Vagina (tissue), 2 donors: ENCODE measurements around the gene WNK2. TPM values are rescaled to one million over a fixed set of nuclear protein-coding genes. Genes with fewer than 3 reads are reported as not detected.

Experiments
- DNase-seq, 2 donors: peaks; one replicate each; pipeline ENCODE4 v3.0.0-alpha.2; 2017; ENCODE audit errors: extremely low spot score in 2 of 2
- H3K27ac ChIP-seq: fragments of 200-600 bp; sonication (generic); one replicate; pipeline ENCODE4 v1.5.1; 2019
- H3K27me3 ChIP-seq: fragments of 200-600 bp; sonication (generic); one replicate; pipeline ENCODE4 v1.5.1; 2019
- H3K36me3 ChIP-seq, 2 donors: fragments of 200-600 bp; sonication (generic); one replicate each; pipeline ENCODE4 v1.5.1; 2017 to 2019
- H3K4me1 ChIP-seq: fragments of 200-600 bp; sonication (generic); one replicate; pipeline ENCODE4 v1.5.1; 2019
- H3K4me3 ChIP-seq, 2 donors: fragments of 200-600 bp; sonication (generic); 1 replicate in 1 of 2; 2 replicates in 1 of 2; pipeline ENCODE4 v1.5.1; 2016 to 2019
- H3K9me3 ChIP-seq: fragments of 200-600 bp; sonication (generic); one replicate; pipeline ENCODE4 v1.5.1; 2019
- POLR2A ChIP-seq, 2 donors: fragments of 450-650 bp; IDR thresholded peaks; one replicate each; pipeline ENCODE4 v1.6.1; 2017; ENCODE audit warnings: antibody characterized with exemption in 2 of 2, mild to moderate bottlenecking in 2 of 2, moderate library complexity in 2 of 2
- POLR2AphosphoS5 ChIP-seq, 2 donors: sonication (generic); formaldehyde crosslinking; IDR thresholded peaks; one replicate each; pipeline ENCODE4 v1.9.0; 2017; ENCODE audit warnings: antibody characterized with exemption in 2 of 2, mild to moderate bottlenecking in 2 of 2, low read depth in 1 of 2; ENCODE audit not compliant: insufficient read depth in 1 of 2
- intact Hi-C: fragments of 100-400 bp; cut with DNase I; formaldehyde crosslinking; loops from one replicate; pipeline ENCODE4 v1.15.1; 2023
- total RNA-seq: library from RNA; depleted of rRNA; stranded (reverse); fragments of >200 nt; gene quantifications from one replicate; pipeline ENCODE4 v1.2.3, GENCODE V29; 2016
- TF ChIP-seq, protein P1 (sequence below), 3 experiments: fragments of 450-650 bp in 2 of 3; fragments of 200-600 bp in 1 of 3; sonication (generic) in 1 of 3; IDR thresholded peaks; one replicate each; pipeline ENCODE4 v1.5.1; 2017 to 2019; ENCODE audit warnings: antibody characterized with exemption in 3 of 3, mild to moderate bottlenecking in 2 of 3, moderate library complexity in 2 of 3

The WNK2 gene
- total RNA-seq, 1 donor from 2014 or later = 24.8 TPM

DNA sequence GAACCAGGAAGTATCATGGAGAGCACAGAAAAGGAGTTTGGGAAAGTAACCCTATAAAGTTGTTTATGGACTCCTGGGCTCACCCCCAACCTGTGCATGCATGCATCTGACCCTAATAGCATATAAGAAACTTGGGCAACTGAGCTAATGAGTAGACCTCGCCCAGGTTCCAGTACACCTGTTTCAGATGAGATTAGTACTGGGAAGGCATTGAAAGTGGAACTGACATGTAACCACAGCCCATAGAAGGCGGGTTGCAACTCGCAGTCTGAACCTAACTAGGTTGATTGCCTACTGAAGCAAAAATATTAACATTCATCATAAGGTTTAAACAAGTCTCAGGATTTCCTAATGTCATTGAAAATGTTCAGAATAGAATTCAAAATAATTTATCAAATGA lies 87.0 kb downstream of the WNK2 start:
- intact Hi-C loops = no loop called here
- TF ChIP-seq POLR2AphosphoS5 (IDR thresholded peaks at IDR 0.05; ENCODE audit: insufficient read depth in 1 of 2, low read depth in 1 of 2) (no peak), POLR2A (IDR thresholded peaks at IDR 0.05) (no peak)
- TF ChIP-seq, protein P1, sequence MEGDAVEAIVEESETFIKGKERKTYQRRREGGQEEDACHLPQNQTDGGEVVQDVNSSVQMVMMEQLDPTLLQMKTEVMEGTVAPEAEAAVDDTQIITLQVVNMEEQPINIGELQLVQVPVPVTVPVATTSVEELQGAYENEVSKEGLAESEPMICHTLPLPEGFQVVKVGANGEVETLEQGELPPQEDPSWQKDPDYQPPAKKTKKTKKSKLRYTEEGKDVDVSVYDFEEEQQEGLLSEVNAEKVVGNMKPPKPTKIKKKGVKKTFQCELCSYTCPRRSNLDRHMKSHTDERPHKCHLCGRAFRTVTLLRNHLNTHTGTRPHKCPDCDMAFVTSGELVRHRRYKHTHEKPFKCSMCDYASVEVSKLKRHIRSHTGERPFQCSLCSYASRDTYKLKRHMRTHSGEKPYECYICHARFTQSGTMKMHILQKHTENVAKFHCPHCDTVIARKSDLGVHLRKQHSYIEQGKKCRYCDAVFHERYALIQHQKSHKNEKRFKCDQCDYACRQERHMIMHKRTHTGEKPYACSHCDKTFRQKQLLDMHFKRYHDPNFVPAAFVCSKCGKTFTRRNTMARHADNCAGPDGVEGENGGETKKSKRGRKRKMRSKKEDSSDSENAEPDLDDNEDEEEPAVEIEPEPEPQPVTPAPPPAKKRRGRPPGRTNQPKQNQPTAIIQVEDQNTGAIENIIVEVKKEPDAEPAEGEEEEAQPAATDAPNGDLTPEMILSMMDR (IDR thresholded peaks at IDR 0.05) = no peak
- Histone ChIP-seq H3K36me3 (no peaks in the 10 kb centered on the region), H3K27me3 (no peaks in the 10 kb centered on the region), H3K4me3 (no peak overlapping the region), H3K9me3 (no peaks in the 10 kb centered on the region), H3K4me1 (no peaks in the 10 kb centered on the region), H3K27ac (no peak overlapping the region)
- no peak for DNase-seq

DNA sequence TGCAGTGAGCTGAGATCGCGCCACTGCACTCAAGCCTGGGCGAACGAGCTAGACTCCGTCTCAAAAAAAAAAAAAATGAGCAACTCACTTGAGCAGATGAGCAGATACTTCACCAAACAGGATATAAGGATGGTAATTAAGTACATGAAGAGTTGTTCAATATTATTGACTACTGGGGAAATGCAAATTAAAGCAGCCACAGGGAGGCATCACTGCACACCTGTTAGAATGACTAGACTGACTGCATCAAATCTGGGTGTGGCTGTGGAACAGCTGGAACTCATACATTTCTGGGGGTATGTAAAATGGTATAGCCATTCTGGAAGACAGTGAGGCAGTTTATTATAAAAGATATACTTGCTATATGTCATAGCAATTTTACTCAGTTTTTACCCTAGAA lies 93.0 kb downstream of the WNK2 start:
- TF ChIP-seq, protein P1 (IDR thresholded peaks at IDR 0.05) = no peak
- Histone ChIP-seq H3K36me3 (no peaks in the 10 kb centered on the region), H3K27me3 (no peaks in the 10 kb centered on the region), H3K9me3 (no peaks in the 10 kb centered on the region), H3K4me3 (no peak overlapping the region), H3K4me1 (no peaks in the 10 kb centered on the region), H3K27ac (no peak overlapping the region)
- intact Hi-C loops = no loop called here
- DNase-seq = no peak

DNA sequence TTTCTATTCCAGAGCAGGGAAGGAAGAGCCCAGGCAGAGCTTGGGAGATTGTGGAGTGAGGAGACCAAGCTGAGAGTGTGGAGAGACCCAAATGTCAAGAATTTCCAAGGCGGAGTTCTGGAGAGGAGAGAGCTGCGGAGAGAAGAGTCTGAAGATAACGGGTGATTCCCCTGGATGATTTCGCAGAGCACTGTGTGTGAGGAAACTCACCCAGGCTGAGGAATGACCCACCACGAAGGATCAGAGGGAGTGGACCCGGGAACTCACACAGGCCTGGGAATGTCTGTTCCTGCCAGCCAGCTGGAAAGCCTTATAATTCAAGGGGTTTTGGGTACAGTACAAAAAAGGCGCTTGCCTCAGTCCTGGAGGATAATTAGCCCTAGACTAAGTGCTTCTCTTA lies 94.2 kb downstream of the WNK2 start:
- Histone ChIP-seq H3K9me3 (no peaks in the 10 kb centered on the region), H3K36me3 (no peaks in the 10 kb centered on the region), H3K27me3 (no peaks in the 10 kb centered on the region), H3K4me3 (no peak overlapping the region), H3K27ac (no peak overlapping the region), H3K4me1 (no peaks in the 10 kb centered on the region)
- no peak for DNase-seq
- TF ChIP-seq POLR2AphosphoS5 (IDR thresholded peaks at IDR 0.05; ENCODE audit: insufficient read depth in 1 of 2, low read depth in 1 of 2) (no peak), POLR2A (IDR thresholded peaks at IDR 0.05) (no peak)
- TF ChIP-seq, protein P1 (IDR thresholded peaks at IDR 0.05) = no peak
- intact Hi-C loops = no loop called here

DNA sequence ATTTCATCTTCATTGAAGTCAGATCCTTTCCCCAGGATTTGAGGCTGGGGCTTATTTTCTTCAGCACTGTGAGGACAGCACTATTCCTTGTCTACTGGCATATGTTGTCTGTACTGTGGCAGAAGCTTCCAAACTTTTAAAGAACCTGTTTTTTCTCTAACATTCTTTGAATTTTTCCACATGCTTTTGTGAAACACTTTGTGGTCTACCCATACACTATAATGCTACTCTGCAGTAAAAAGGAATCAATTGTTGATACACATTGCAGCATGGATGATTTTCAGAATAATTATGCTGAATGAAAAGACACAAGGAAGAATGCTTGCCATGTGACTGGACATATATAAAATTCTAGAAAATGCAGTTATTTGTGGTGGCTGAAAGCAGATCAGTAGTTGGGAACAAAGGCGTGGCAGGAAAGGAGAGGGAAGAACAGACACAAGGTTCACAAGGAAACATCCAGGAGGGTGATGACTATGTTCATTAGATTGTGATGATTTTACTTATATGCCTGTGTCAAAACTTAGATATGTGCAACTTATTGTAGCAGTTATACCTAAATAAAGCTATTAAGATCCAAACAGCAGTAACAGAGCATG lies 96.8 kb downstream of the WNK2 start:
- Histone ChIP-seq H3K27me3 (no peaks in the 10 kb centered on the region), H3K4me1 (no peaks in the 10 kb centered on the region), H3K27ac (no peak overlapping the region), H3K4me3 (no peak overlapping the region), H3K36me3 (no peaks in the 10 kb centered on the region), H3K9me3 (no peaks in the 10 kb centered on the region)
- intact Hi-C loops = no loop called here
- TF ChIP-seq POLR2A (IDR thresholded peaks at IDR 0.05) (no peak), POLR2AphosphoS5 (IDR thresholded peaks at IDR 0.05; ENCODE audit: insufficient read depth in 1 of 2, low read depth in 1 of 2) (no peak)
- DNase-seq = no peak

DNA sequence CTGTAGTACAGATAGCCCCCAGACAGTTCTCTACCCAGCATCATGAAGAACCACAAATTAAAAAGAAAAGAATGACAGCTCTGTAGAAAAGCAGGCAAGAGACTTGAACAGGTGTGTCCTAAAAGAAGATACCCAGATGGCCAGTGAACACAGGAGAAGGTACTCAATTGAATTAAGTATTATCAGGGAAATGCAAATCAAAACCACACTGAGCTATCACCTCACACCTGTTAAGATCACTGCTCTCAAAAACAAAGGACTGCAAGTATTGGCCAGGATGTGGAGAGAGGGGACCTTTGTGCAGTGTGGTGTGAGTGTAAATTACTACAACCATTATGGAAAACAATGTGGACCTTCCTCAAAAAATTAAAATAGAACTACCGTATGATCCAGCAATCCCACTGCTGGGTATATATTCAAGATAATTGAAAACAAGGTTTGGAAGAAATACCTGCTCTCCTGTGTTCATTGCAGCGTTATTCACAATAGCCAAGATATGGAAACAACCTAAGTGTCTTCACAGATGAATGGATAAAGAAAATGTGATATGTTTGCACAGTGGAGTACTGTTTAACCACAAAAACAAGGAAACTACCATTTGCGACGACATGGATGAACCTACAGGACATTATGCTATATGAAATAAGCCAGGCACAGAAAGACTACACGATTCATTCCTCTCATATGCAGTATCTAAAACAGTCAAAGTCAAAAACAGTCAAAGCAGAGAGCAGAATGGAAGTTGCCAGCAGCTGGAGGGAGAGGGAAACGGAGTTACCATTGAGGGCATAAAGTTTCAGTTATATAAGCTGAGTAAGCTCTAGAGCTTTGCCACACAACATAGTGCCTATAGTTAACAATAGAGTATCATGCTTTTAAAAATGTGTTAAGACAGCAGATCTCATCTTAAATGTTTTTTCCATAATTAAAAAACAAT lies 102.6 kb downstream of the WNK2 start:
- no peaks in the 10 kb centered on the region for H3K9me3 ChIP-seq
- intact Hi-C loops = no loop called here
- TF ChIP-seq POLR2AphosphoS5 (IDR thresholded peaks at IDR 0.05; ENCODE audit: insufficient read depth in 1 of 2, low read depth in 1 of 2) (no peak), POLR2A (IDR thresholded peaks at IDR 0.05) (no peak)
- TF ChIP-seq, protein P1 (IDR thresholded peaks at IDR 0.05) = no peak
- H3K4me1 ChIP-seq = peaks cover 12% of the 10 kb centered on the region
- no peak for DNase-seq
- no peak overlapping the region for H3K27ac ChIP-seq
- H3K36me3 ChIP-seq = no peaks in the 10 kb centered on the region
- H3K27me3 ChIP-seq = no peaks in the 10 kb centered on the region
- no peak overlapping the region for H3K4me3 ChIP-seq
